Common myeloid progenitor, CD34-positive (primary cell): Measurements from ENCODE around the gene SCYGR1.

Experiments used
- CTCF ChIA-PET: fragments of 350-600 bp; sonication (Branson Sonifier 250); formaldehyde crosslinking; loops from one replicate; lab custom pipeline; 2021; ENCODE audit warnings: antibody characterized with exemption; lab: Charles Lee
- POLR2A ChIA-PET: fragments of 350-600 bp; sonication (Branson Sonifier 250); formaldehyde crosslinking; loops from one replicate; lab custom pipeline; 2021; ENCODE audit warnings: antibody characterized with exemption; lab: Charles Lee
- DNase-seq, 3 donors: peaks; one replicate each; pipeline versions ENCODE4 v3.0.0 to v3.0.0-alpha.2; 2013
- H3K27ac ChIP-seq, 2 experiments: 1 replicate in 1 of 2; 2 replicates in 1 of 2; pipeline ENCODE4 v1.7.0; 2013; ENCODE audit warnings: inconsistent platforms in 2 of 2, low read length in 2 of 2, mild to moderate bottlenecking in 2 of 2, low read depth in 1 of 2, moderate library complexity in 1 of 2; ENCODE audit not compliant: severe bottlenecking in 2 of 2, insufficient read depth in 1 of 2, poor library complexity in 1 of 2
- H3K27me3 ChIP-seq, 5 experiments: replicated peaks in 2 of 5; 1 replicate in 3 of 5; 2 replicates in 2 of 5; pipeline versions ENCODE4 v1.6.1 to v1.7.0; 2013; ENCODE audit warnings: low read length in 4 of 5, mild to moderate bottlenecking in 2 of 5, moderate library complexity in 2 of 5, inconsistent platforms in 1 of 5; ENCODE audit not compliant: insufficient read depth in 5 of 5, control insufficient read depth in 4 of 5
- H3K36me3 ChIP-seq, 4 experiments: 1 replicate in 2 of 4; 2 replicates in 2 of 4; pipeline versions ENCODE4 v1.6.1 to v1.7.0; 2013; ENCODE audit warnings: low read length in 3 of 4, control low read depth in 1 of 4, mild to moderate bottlenecking in 1 of 4; ENCODE audit not compliant: control insufficient read depth in 4 of 4, insufficient read depth in 4 of 4
- H3K4me1 ChIP-seq, 4 experiments: 1 replicate in 3 of 4; 2 replicates in 1 of 4; pipeline versions ENCODE4 v1.6.1 to v1.7.1; 2013; ENCODE audit warnings: low read length in 3 of 4, mild to moderate bottlenecking in 3 of 4, control low read depth in 1 of 4, inconsistent platforms in 1 of 4, moderate library complexity in 1 of 4; ENCODE audit not compliant: control insufficient read depth in 4 of 4, insufficient read depth in 4 of 4; ENCODE audit errors: control extremely low read depth in 1 of 4
- H3K4me3 ChIP-seq, 7 experiments: 1 replicate in 4 of 7; 2 replicates in 3 of 7; pipeline versions ENCODE4 v1.5.1 to v1.7.0; 2013; ENCODE audit warnings: mild to moderate bottlenecking in 7 of 7, low read length in 6 of 7, moderate library complexity in 6 of 7, inconsistent platforms in 2 of 7, low read depth in 2 of 7, control low read depth in 1 of 7; ENCODE audit not compliant: insufficient read depth in 4 of 7, control insufficient read depth in 1 of 7; ENCODE audit errors: extremely low read depth in 1 of 7
- H3K9me3 ChIP-seq, 5 experiments: 1 replicate in 4 of 5; 2 replicates in 1 of 5; pipeline versions ENCODE4 v1.6.1 to v1.7.1; 2013; ENCODE audit warnings: low read length in 4 of 5, mild to moderate bottlenecking in 2 of 5, inconsistent platforms in 1 of 5, low read depth in 1 of 5, moderate library complexity in 1 of 5; ENCODE audit not compliant: control insufficient read depth in 4 of 5, insufficient read depth in 2 of 5; ENCODE audit errors: control extremely low read depth in 1 of 5
- WGBS: methylation state at CpG from one replicate; pipeline ENCODE4 v1.1.5; 2013; ENCODE audit not compliant: insufficient coverage; 5-methylcytosine and 5-hydroxymethylcytosine counted together

The SCYGR1 gene

GRCh38 chr2:227341553-227341952 is 46.2 kb downstream of the SCYGR1 start:
- no peaks in the 10 kb centered on the region for H3K9me3 ChIP-seq
- peaks cover 6 to 30% (median 15%) of the 10 kb centered on the region in 4 experiments for H3K36me3 ChIP-seq
- ChIA-PET POLR2A (no interaction called here), CTCF (interaction anchor here (1.0 kb wide), 1 partner anchor 16 kb away, joined by 3 read pairs; no protein-coding TSS in a partner anchor)
- peaks cover 0 to 2% (median 0%) of the 10 kb centered on the region in 4 experiments for H3K4me1 ChIP-seq
- no peak overlapping the region for H3K4me3 ChIP-seq
- H3K27me3 ChIP-seq = no peaks in the 10 kb centered on the region
- no peak for DNase-seq
- WGBS = no CpG with 5 or more reads among the region's 2 CpGs
- H3K27ac ChIP-seq = no peak overlapping the region

GRCh38 chr2:227340106-227340505 is 47.6 kb downstream of the SCYGR1 start:
- DNase-seq = no peak
- Histone ChIP-seq H3K27ac (no peak overlapping the region), H3K9me3 (no peaks in the 10 kb centered on the region), H3K27me3 (no peaks in the 10 kb centered on the region), H3K4me1 (peaks cover 0 to 2% (median 0%) of the 10 kb centered on the region in 4 experiments), H3K4me3 (no peak overlapping the region), H3K36me3 (peaks cover 6 to 33% (median 16%) of the 10 kb centered on the region in 4 experiments)
- ChIA-PET POLR2A (interaction anchor here (1.5 kb wide), 1 partner anchor 10 kb away, joined by 3 read pairs; no protein-coding TSS in a partner anchor), CTCF (interaction anchor here (0.6 kb wide), 1 partner anchor 1687 kb away, joined by 3 read pairs; no protein-coding TSS in a partner anchor)
- WGBS = 100% methylated on average over 1 of the region's 6 CpGs

GRCh38 chr2:227339098-227339599 is 48.6 kb downstream of the SCYGR1 start:
- no peak for DNase-seq
- H3K4me3 ChIP-seq = no peak overlapping the region
- WGBS = 100% methylated on average over 1 of the region's 2 CpGs
- no peak overlapping the region for H3K27ac ChIP-seq
- H3K4me1 ChIP-seq = peaks cover 0 to under 1% (median 0%) of the 10 kb centered on the region in 4 experiments
- H3K9me3 ChIP-seq = no peaks in the 10 kb centered on the region
- ChIA-PET POLR2A (interaction anchor here (0.7 to 1.5 kb wide), 2 partner anchors 9 to 229 kb away, joined by 3 read pairs; no protein-coding TSS in a partner anchor), CTCF (no interaction called here)
- no peaks in the 10 kb centered on the region for H3K27me3 ChIP-seq
- peaks cover 8 to 37% (median 21%) of the 10 kb centered on the region in 4 experiments for H3K36me3 ChIP-seq
